Measurements from ENCODE around the gene COL5A3. TPM values are rescaled to one million over a fixed set of nuclear protein-coding genes. Genes with fewer than 3 reads are reported as not detected.

The COL5A3 gene
- total and polyA plus RNA-seq, 3 experiments from 2014 or later, result 0.23 to 0.91 (median 0.50) TPM

DNA sequence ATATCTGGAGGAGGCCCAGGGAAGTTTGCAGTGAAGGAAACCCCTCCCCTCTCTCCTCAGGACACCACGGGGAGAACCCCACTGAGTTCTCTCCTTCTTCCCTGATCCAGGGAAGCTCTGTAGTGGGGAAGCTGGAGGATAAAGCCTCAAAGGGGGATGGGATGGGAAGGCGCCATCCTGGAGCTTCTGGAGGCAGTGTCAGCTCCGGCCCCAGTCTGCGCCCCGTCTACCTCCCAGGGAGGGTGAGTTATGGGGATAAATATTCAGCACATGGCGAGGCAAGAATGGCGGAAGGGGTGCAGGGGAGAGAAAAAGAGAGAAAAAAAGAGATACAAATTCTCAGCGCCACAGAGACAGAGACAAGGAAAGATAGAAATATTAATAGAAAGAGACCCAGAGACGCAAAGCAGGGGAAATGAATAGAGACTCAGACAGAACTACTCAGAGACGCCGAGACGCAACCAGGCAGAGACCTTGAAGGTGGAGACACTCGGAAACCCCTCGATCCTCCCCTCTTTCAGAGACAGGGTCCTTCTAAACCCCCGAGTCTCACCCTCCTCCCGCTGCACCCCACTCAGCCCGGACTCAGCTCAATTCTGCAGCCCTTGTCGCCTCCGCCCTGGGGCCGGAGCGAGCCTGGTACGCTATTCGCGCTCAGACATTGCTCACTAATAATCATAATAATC, 97.6 kb downstream of the COL5A3 start:
- Mint-ChIP-seq H3K27ac (peak overlapping the region in 4 of 8 donors; percentile 4 to 68 (median 30)), H3K4me3 (peak overlapping the region in 4 of 7 donors; percentile 77 to 88 (median 80)), H3K9me3 (no peaks in the 10 kb centered on the region), H3K27me3 (peaks cover 20 to 36% of the 10 kb centered on the region in 2 donors), H3K36me3 (no peaks in the 10 kb centered on the region), H3K4me1 (peaks cover 5 to 12% (median 9%) of the 10 kb centered on the region in 3 donors)
- ChIA-PET CTCF (no interaction called here), POLR2A (no interaction called here)
- Histone ChIP-seq H3K27me3 (ENCODE audit: insufficient read depth, low read length, poor library complexity, severe bottlenecking) (no peaks in the 10 kb centered on the region), H3K4me3 (ENCODE audit: low read length) (no peak overlapping the region), H3K36me3 (ENCODE audit: insufficient read depth, low read length) (no peaks in the 10 kb centered on the region), H3K4me1 (ENCODE audit: insufficient read depth, low read length) (peaks cover 7% of the 10 kb centered on the region), H3K27ac (ENCODE audit: low read depth, low read length) (no peak overlapping the region), H3K9me3 (ENCODE audit: low read length) (no peaks in the 10 kb centered on the region)
- DNase-seq, result no peak

DNA sequence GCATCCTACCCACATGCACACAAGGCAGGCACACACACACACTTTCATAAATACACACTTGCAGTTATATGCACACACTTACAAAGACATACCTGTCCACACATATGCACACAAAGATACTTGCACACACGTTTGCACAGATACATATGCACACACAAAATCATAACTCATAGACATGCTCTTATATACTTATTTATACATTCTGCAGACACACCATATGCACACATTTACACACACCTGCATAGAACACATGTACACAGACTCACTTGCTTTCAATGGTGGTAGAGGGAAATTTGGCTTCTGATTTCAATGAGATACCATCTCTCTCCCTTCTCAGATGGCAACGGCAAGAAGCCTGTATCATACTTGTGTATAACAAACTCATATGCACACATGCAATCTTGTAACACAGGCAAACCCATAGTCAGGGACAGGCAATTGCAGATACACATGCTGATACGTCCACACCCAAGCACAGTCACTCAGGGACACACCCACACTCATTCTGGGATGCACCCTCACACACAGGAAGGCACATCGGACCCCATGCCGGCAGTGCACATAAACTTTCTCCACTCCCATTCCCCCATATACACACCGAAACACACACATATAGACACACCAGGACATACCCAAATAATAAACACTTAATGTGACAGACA, 98.6 kb downstream of the COL5A3 start:
- H3K4me3 Mint-ChIP-seq, result no peak overlapping the region
- H3K4me1 ChIP-seq (ENCODE audit: insufficient read depth, low read length), result peaks cover 7% of the 10 kb centered on the region
- CTCF ChIA-PET, result no interaction called here
- no peak overlapping the region for H3K4me3 ChIP-seq (ENCODE audit: low read length)
- no peak overlapping the region for H3K27ac Mint-ChIP-seq
- no peaks in the 10 kb centered on the region for H3K36me3 Mint-ChIP-seq
- H3K4me1 Mint-ChIP-seq, result peaks cover 5 to 12% (median 9%) of the 10 kb centered on the region in 3 donors
- H3K9me3 Mint-ChIP-seq, result no peaks in the 10 kb centered on the region
- no peak overlapping the region for H3K27ac ChIP-seq (ENCODE audit: low read depth, low read length)
- no peaks in the 10 kb centered on the region for H3K36me3 ChIP-seq (ENCODE audit: insufficient read depth, low read length)
- H3K27me3 ChIP-seq (ENCODE audit: insufficient read depth, low read length, poor library complexity, severe bottlenecking), result no peaks in the 10 kb centered on the region
- peaks cover 14 to 29% of the 10 kb centered on the region in 2 donors for H3K27me3 Mint-ChIP-seq
- H3K9me3 ChIP-seq (ENCODE audit: low read length), result no peaks in the 10 kb centered on the region
- no peak for DNase-seq
- POLR2A ChIA-PET, result no interaction called here

DNA sequence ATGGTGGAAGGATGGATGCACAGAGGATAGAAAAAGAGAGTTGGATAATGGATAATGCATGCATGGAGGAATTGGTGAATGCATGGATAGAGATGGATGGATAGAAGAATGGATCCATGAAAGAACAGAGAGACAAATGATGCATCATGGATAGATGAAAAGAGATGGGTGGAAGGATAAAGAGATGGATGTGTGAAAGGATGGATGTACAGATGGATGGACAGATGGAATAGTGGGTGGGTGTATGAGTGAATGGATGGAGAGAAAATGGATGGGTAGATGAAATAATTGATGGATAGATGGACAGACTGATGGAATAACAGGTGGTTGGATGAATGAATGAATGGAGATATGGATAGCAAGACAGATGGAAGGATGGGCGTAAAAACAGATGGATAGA, 99.7 kb downstream of the COL5A3 start:
- POLR2A ChIA-PET, result interaction anchor here (0.5 kb wide), 1 partner anchor 125 kb away, joined by 3 read pairs; no protein-coding TSS in a partner anchor
- Mint-ChIP-seq H3K27ac (no peak overlapping the region), H3K4me3 (no peak overlapping the region), H3K36me3 (no peaks in the 10 kb centered on the region), H3K4me1 (peaks cover 5 to 12% (median 9%) of the 10 kb centered on the region in 3 donors), H3K9me3 (no peaks in the 10 kb centered on the region), H3K27me3 (peaks cover 14 to 29% of the 10 kb centered on the region in 2 donors)
- CTCF ChIA-PET, result no interaction called here
- Histone ChIP-seq H3K36me3 (ENCODE audit: insufficient read depth, low read length) (no peaks in the 10 kb centered on the region), H3K27ac (ENCODE audit: low read depth, low read length) (no peak overlapping the region), H3K9me3 (ENCODE audit: low read length) (no peaks in the 10 kb centered on the region), H3K27me3 (ENCODE audit: insufficient read depth, low read length, poor library complexity, severe bottlenecking) (no peaks in the 10 kb centered on the region), H3K4me3 (ENCODE audit: low read length) (no peak overlapping the region), H3K4me1 (ENCODE audit: insufficient read depth, low read length) (peaks cover 7% of the 10 kb centered on the region)
- DNase-seq, result no peak

Other genes with a start within 250 kb of the COL5A3 start
- 1 to 10 TPM; 5.1 to 5.9 TPM for gene ZNF846, start 241.8 kb downstream of the COL5A3 start, total RNA-seq
- 7.5 TPM for gene ZNF846, start 241.8 kb downstream of the COL5A3 start, polyA plus RNA-seq
- 10 to 100 TPM; 24.6 to 25.3 TPM for gene FBXL12, start 191.4 kb downstream of the COL5A3 start, total RNA-seq
- gene FBXL12, start 191.4 kb downstream of the COL5A3 start, polyA plus RNA-seq, result 17.2 TPM
- 100 to 1,000 TPM; 326 to 340 TPM for gene UBL5, start 182.6 kb downstream of the COL5A3 start, total RNA-seq
- gene UBL5, start 182.6 kb downstream of the COL5A3 start, polyA plus RNA-seq, result 789 TPM
- gene PIN1, start 175.2 kb downstream of the COL5A3 start, total RNA-seq, result 100 to 1,000 TPM; 103 to 110 TPM
- 112 TPM for gene PIN1, start 175.2 kb downstream of the COL5A3 start, polyA plus RNA-seq
- gene OLFM2, start 74.0 kb downstream of the COL5A3 start, total RNA-seq, result under 1 TPM; 0.40 to 0.90 TPM
- 4.6 TPM for gene OLFM2, start 74.0 kb downstream of the COL5A3 start, polyA plus RNA-seq
- gene RDH8, start 3.0 kb upstream of the COL5A3 start, total RNA-seq, result not detected
- not detected for gene RDH8, start 3.0 kb upstream of the COL5A3 start, polyA plus RNA-seq
- 10 to 100 TPM; 41.5 to 45.2 TPM for gene SHFL, start 75.8 kb upstream of the COL5A3 start, total RNA-seq
- 68.1 TPM for gene SHFL, start 75.8 kb upstream of the COL5A3 start, polyA plus RNA-seq
- 1 to 10 TPM; 6.6 to 7.7 TPM for gene ANGPTL6, start 92.2 kb upstream of the COL5A3 start, total RNA-seq
- gene ANGPTL6, start 92.2 kb upstream of the COL5A3 start, polyA plus RNA-seq, result 0.35 TPM
- gene PPAN, start 95.9 kb upstream of the COL5A3 start, total RNA-seq, result 100 to 1,000 TPM; 273 to 284 TPM
- 47.4 TPM for gene PPAN, start 95.9 kb upstream of the COL5A3 start, polyA plus RNA-seq
- gene P2RY11, start 101.2 kb upstream of the COL5A3 start, total RNA-seq, result 10 to 100 TPM; 53.7 to 58.1 TPM
- gene P2RY11, start 101.2 kb upstream of the COL5A3 start, polyA plus RNA-seq, result 7.4 TPM
- 100 to 1,000 TPM; 336 to 348 TPM for gene EIF3G, start 109.4 kb upstream of the COL5A3 start, total RNA-seq
- 259 TPM for gene EIF3G, start 109.4 kb upstream of the COL5A3 start, polyA plus RNA-seq
- gene DNMT1, start 184.4 kb upstream of the COL5A3 start, total RNA-seq, result 100 to 1,000 TPM; 307 to 325 TPM
- gene DNMT1, start 184.4 kb upstream of the COL5A3 start, polyA plus RNA-seq, result 142 TPM
- gene S1PR2, start 220.8 kb upstream of the COL5A3 start, total RNA-seq, result 10 to 100 TPM; 18.4 to 19.9 TPM
- 2.2 TPM for gene S1PR2, start 220.8 kb upstream of the COL5A3 start, polyA plus RNA-seq
- 100 to 1,000 TPM; 149 to 152 TPM for gene MRPL4, start 241.7 kb upstream of the COL5A3 start, total RNA-seq
- gene MRPL4, start 241.7 kb upstream of the COL5A3 start, polyA plus RNA-seq, result 42.8 TPM

Data from CD8-positive, alpha-beta memory T cell (primary cell).